GDM1 (cell line): ENCODE measurements around the gene ZMYM4.
"Not testable (repeated sequence)": the region's sequence is repeated elsewhere in the genome, so short reads cannot be mapped to it uniquely, and the experiment has no call there.

Experiments
- DNase-seq: peaks from one replicate; lab custom pipeline; 2025; lab: John Stamatoyannopoulos, UW

ZMYM4 gene

GRCh38 chr1:35326246-35326866 is 57.8 kb downstream of the ZMYM4 start:
- DNase-seq: no peak

GRCh38 chr1:35331618-35332017 is 63.1 kb downstream of the ZMYM4 start:
- not testable (repeated sequence) for DNase-seq

- DNase-seq: no peak
Observed at GRCh38 chr1:35334485-35334884, 66.0 kb downstream of the ZMYM4 start.

GRCh38 chr1:35340519-35340918 is 72.0 kb downstream of the ZMYM4 start:
- DNase-seq: no peak

- DNase-seq: no peak
Observed at GRCh38 chr1:35345439-35345981, 77.0 kb downstream of the ZMYM4 start.

- no peak for DNase-seq
Observed at GRCh38 chr1:35350872-35351271, 82.4 kb downstream of the ZMYM4 start.

- no peak for DNase-seq
Observed at GRCh38 chr1:35359995-35360394, 91.5 kb downstream of the ZMYM4 start.

- DNase-seq: no peak
Observed at GRCh38 chr1:35361638-35362037, 93.1 kb downstream of the ZMYM4 start.

GRCh38 chr1:35364741-35365140 is 96.2 kb downstream of the ZMYM4 start:
- DNase-seq: no peak

- DNase-seq: no peak
Observed at GRCh38 chr1:35367914-35368313, 99.4 kb downstream of the ZMYM4 start.

GRCh38 chr1:35369922-35370671 is 101.6 kb downstream of the ZMYM4 start:
- peak; percentile 73 for DNase-seq

GRCh38 chr1:35371506-35371905 is 103.0 kb downstream of the ZMYM4 start:
- DNase-seq: no peak

GRCh38 chr1:35377555-35377954 is 109.0 kb downstream of the ZMYM4 start:
- no peak for DNase-seq

- no peak for DNase-seq
Observed at GRCh38 chr1:35379317-35380000, 111.0 kb downstream of the ZMYM4 start.

GRCh38 chr1:35380111-35380510 is 111.6 kb downstream of the ZMYM4 start:
- not testable (repeated sequence) for DNase-seq

- no peak for DNase-seq
Observed at GRCh38 chr1:35382107-35382506, 113.6 kb downstream of the ZMYM4 start.

- DNase-seq: no peak
Observed at GRCh38 chr1:35386290-35386689, 117.8 kb downstream of the ZMYM4 start.

- no peak for DNase-seq
Observed at GRCh38 chr1:35386959-35387358, 118.5 kb downstream of the ZMYM4 start.

- DNase-seq: no peak
Observed at GRCh38 chr1:35390600-35391494, 122.3 kb downstream of the ZMYM4 start.

- DNase-seq: no peak
Observed at GRCh38 chr1:35394386-35394785, 125.9 kb downstream of the ZMYM4 start.

GRCh38 chr1:35398739-35399138 is 130.2 kb downstream of the ZMYM4 start:
- DNase-seq: no peak

- DNase-seq: no peak
Observed at GRCh38 chr1:35401049-35401448, 132.5 kb downstream of the ZMYM4 start.
